DMS114 treated with DMSO at 0.1 percent for 48 hours (cell line): ENCODE measurements around the gene ATP6V1G3.
"Not testable (repeated sequence)": the region's sequence is repeated elsewhere in the genome, so short reads cannot be mapped to it uniquely, and the experiment has no call there.

Experiments
- DNase-seq: peaks from one replicate; lab custom pipeline; 2025; ENCODE audit not compliant: unreplicated experiment; lab: John Stamatoyannopoulos, UW

ATP6V1G3 gene, protein sequence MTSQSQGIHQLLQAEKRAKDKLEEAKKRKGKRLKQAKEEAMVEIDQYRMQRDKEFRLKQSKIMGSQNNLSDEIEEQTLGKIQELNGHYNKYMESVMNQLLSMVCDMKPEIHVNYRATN

DNA sequence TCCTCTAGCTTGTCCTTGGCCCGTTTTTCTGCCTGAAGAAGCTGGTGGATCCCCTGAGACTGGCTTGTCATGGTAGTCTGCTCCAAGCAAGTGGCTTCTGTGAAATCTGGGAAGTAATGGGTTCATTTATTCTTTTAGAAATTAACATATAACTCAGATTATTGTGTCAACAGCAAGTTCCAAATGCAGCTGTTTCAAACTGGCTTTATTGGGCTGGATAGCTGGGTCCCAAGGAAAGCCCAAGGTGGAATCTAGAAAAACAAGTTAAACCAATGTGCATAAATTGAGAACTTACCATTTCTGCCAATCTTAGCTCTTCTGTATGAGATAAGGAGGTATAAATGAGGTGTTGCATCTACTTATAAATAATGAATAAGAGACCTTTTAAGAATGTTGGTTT lies at the start of gene ATP6V1G3:
ATP6V1G3 (minus strand) TSS at position 101 of the 400 bp plus-strand sequence; CDS start at position 71, 30 bp downstream.
- no peak for DNase-seq

DNA sequence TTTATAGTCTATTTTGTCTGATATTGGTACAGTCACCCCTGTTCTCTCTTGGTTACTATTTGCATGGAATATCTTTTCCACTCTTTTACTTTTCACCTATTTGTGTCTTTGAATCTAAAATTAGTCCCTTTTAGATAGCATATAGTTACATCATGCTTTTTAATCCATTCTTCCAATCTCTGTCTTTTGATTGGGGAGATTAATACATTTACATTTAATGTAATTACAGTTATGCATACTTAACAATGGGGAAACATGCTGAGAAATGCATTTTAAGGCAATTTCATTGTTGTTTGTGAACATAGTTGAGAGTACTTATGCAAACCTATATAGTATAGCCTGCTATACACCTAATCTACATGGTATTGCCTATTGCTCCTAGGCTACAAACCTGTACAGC lies 48.4 kb upstream of the ATP6V1G3 start:
- no peak for DNase-seq

DNA sequence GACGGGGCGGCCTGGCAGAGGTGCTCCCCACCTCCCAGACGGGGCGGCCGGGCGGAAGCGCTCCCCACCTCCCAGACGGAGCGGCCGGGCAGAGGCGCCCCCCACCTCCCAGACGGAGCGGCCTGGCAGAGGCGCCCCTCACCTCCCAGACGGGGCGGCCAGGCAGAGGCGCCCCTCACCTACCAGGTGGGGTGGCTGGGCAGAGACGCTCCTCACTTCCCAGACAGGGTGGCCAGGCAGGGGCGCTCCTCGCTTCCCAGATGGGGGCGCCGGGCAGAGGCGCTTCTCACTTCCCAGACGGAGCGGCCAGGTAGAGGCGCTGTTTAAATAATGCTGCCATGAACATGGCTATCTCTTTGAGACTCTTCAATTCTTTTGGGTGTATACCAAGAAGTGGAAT lies 43.7 kb upstream of the ATP6V1G3 start:
- no peak for DNase-seq

DNA sequence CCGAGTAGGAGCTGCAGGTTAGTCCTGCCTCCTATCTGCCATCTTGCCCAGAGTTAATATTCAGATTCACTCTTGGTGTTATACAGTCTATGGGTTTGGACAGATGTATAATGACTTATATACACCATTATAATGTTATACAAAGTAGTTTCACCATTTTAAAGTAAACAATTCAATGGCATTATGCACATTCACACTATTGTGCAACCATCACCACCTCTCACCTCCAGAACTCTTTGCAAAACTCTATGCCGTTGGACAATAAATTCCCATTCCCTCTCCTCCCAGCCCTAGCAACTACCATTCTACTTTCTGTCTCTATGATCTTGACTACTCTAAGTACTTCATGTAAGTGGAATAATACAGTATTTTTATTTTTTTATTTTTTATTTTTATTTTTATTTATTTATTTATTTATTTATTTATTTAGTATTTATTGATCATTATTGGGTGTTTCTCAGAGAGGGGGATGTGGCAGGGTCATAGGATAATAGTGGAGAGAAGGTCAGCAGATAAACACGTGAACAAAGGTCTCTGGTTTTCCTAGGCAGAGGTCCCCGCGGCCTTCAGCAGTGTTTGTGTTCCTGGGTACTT lies 42.8 kb upstream of the ATP6V1G3 start:
- not testable (repeated sequence) for DNase-seq

DNA sequence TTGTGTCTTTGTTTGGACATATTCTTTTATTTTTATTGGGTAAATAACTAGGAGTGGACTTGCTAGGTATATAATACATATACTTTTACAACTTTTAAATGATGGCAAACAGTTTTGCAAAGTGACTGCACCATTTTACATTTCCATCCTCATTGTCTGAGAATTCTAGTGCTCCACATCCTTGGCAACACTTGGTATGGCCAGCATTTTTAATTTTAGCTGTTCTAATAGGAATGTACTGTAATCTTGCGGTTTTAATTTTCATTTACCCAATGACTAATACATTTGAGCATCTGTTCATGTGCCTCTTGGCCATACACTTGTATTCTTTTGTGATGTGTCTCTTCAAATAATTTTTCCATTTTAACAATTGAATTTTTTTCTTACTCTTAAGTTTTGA lies 37.0 kb upstream of the ATP6V1G3 start:
- DNase-seq, result no peak

DNA sequence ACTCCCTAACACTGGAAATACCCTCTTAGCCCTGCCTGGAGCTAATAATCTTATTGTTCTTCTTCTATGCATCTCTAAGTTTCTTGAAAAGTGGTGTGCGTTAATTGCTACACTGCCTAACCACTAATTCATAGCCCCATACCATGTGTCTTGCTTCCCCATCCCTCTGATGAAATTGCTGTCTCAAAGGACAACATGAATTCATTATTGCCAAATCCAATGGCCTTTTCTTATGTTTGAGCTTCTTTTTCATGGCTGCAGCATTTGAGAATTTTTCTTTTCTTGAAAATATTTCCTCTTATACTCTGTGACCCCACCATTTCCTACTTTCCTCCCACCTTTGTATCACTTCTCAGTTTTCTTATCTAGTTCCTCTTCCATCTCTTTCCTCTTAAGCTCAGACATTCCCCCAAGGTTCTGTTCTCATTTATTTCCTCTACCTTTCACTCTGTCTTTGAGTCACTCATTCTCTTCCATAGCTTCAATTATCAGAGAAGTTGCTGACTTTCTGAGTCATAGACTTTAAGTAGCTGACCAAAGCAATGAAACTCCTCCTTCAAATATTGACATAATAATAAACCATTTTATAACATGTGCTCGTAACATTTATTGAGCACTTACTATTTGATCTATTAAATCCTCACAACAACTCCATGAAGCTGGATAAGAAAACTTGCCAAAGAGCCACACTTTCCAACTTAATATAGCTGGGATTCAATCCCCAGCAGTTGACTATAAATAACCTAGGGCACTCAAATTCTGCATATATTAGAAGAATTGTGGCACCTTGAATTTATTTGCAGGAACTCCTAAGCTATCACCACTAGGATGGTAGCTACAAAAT lies 35.5 kb upstream of the ATP6V1G3 start:
- DNase-seq, result no peak

DNA sequence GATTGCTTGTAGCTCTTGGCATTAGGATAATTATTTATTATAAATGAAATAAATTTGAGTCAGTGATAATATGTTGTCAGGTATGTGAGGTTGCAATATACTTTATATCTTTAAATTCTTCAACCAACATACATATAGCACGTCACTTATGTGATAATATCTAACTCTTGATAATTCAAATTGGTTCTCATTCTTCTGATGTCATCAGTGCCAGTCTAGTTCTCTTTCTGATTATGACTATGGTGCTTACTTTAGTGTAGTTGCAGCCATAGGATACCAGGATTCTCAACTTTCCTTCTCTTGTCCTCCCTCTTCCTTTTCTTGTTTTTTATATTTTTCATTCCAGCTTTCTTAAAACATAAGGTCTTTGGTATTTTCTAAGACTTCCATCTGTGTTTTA lies 34.8 kb upstream of the ATP6V1G3 start:
- DNase-seq, result no peak

GRCh38 chr1:198574325-198574724 lies 33.8 kb upstream of the ATP6V1G3 start:
- DNase-seq, result no peak

- no peak for DNase-seq
These were observed 24.2 kb upstream of the ATP6V1G3 start for GRCh38 chr1:198564716-198565115.

GRCh38 chr1:198564157-198564556 lies 23.7 kb upstream of the ATP6V1G3 start:
- no peak for DNase-seq

DNA sequence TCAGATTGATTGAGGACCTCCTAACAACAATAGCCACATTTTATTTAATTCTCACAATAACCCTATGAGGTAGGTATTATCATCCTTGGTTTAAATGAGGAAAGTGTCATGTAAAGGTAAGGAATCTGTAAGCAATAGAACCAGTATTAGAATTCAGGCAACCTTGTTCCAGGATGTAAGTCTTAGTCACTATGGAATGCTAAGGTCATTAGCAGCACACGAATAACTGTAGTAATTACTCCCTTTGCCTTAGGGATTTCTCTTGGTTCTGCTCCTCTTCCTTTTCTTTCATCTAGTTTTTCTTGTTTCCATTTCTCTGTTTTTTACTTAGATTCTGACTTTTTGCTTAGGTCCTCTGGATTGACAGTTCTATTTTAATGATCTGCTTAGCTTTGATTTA lies 23.1 kb upstream of the ATP6V1G3 start:
- DNase-seq, result no peak

- no peak for DNase-seq
These were observed 19.7 kb upstream of the ATP6V1G3 start for GRCh38 chr1:198560161-198560560.

DNA sequence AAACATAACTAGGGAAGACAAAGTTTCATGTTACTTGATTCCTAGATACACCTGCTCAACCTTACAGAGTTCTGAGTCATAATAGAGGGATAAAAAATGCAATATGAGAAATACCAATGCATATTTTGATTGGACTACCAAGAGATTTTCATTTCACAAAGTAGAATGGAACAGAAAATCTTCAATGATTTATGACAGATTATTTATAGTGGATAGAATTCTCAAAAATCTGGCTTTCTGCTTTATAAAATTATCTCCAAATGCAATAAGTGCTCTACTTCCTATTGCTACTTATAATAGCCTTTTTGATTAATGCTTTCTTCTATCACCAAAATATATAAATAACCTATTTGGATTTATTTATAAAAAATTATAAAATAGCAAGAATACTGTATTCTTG lies 18.9 kb upstream of the ATP6V1G3 start:
- DNase-seq, result no peak

- no peak for DNase-seq
These were observed 17.9 kb upstream of the ATP6V1G3 start for GRCh38 chr1:198558402-198558801.

- DNase-seq, result no peak
These were observed 16.5 kb upstream of the ATP6V1G3 start for GRCh38 chr1:198556971-198557370.

GRCh38 chr1:198552668-198553416 lies 12.4 kb upstream of the ATP6V1G3 start:
- no peak for DNase-seq

DNA sequence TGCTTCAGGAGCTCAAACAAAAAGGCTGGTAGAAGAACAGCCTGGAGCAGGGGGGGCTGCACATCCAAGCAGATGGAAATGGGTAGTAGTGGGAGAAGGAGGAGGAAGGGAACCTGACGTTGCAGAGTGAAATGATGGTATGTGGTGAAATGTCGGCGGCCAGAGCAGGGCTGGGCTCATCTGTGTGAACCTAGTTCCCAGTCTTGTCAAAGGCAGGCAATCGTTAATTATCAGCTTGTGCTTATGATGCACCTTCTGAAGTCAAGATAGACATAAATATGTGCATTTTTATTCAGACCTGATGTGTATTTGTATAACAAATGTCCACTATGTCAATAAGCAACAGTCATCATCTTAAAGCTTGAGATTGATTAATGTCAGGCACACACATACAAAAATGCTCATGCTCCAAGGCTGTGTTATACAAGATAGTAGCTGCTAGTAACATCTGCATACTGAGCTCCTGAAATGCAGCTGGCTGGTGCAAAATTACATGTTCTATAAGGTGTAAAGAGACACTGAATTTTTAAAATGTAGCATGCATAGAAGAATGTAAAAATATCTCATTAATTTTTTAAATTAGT lies 10.6 kb upstream of the ATP6V1G3 start:
- no peak for DNase-seq

GRCh38 chr1:198549866-198550265 lies 9.4 kb upstream of the ATP6V1G3 start:
- no peak for DNase-seq

DNA sequence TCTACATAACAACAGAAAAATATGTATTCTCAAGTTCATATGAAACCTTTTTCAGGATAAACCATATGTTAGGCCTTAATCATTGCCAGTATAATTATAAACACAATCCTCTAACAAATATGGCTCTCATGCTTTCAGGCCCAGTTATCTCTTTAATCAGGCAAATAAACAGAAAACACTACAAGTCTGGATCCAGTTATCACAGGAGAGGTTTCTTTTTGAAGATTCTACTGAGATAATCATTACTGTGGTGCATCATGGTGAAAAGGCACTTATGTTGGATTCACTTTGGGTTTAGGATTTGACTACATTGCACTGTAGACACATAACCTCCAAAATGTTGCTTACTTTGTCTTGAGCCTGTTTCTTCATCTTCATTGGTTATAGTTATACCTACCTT lies 8.4 kb upstream of the ATP6V1G3 start:
- DNase-seq, result no peak

- DNase-seq, result no peak
These were observed 4.7 kb upstream of the ATP6V1G3 start for GRCh38 chr1:198545156-198545555.

GRCh38 chr1:198544265-198544664 lies 3.8 kb upstream of the ATP6V1G3 start:
- no peak for DNase-seq
